ENCODE results near the gene MAPT.

The MAPT gene

DNA sequence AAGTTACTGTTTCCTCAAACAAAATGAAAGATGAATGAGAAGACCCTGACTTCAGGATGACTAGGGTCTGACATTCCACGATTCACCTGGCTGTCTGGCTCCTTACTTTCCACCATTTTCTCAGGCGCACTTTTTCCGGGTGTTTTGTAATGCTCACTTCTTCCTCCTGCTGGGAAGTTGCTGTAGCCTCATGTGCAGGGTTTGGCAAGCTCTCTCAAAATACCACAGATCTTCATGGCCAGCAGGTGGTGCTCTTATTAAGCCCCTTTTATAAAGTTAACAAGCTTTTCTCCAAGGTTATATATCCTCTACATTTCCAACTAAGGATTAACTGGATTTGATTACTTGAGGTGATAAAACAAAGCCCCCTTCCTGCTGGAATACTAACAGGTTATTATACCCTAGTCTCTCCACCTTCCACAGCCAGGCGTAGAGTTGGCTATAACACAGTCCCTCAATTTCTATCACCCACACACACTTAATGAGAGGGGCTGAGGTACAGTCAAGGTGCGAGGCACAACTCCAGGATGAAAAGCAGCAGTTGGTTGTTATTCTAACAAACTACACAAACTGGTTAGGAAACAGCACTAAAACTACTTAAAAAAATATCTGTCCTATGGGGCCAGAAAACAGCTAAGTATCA, 150.1 kb downstream of the MAPT start:
- DNase-seq (ENCODE audit: low read depth in 1 of 2, low spot score in 1 of 2): peak in 1 of 2 donors; percentile 20

DNA sequence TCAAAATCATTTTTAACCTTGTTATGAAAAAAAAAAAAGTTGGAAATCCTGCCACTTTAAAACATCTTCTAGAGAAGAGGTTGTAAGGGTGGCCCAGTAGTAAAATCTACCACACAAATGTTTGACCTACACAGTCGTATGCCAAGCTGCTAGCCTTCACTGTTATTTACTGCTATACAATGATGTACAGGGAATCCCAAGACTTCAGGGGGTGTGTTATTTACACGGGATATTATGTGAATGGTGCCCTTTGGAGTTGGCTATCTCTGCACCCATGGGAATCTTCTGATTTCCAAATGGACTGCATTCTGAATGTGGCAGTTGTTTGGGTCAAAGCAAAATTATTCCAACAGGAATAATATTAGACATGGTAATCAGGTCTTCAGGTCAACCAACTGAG, 150.6 kb downstream of the MAPT start:
- no peak for DNase-seq (ENCODE audit: low read depth in 1 of 2, low spot score in 1 of 2)

DNA sequence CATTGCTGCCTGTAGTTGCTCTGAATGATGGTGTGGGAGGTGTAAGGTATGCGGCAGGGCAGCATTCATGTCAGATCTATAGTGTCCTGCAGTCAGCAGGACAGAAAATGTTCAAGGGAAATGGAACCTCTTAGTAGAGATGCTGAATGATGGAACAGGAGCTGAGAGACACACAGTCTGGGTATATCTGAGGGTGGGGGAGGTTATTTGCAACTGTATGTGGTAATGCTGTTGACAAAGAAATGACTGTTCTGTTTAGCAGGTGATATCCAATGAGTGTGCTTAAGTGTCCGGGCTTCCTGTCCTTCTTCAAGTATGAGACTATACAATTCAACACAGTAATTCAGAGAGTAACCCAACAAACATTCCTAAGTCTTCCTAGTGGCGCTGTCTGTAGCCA, 151.3 kb downstream of the MAPT start:
- DNase-seq (ENCODE audit: low read depth in 1 of 2, low spot score in 1 of 2): no peak

DNA sequence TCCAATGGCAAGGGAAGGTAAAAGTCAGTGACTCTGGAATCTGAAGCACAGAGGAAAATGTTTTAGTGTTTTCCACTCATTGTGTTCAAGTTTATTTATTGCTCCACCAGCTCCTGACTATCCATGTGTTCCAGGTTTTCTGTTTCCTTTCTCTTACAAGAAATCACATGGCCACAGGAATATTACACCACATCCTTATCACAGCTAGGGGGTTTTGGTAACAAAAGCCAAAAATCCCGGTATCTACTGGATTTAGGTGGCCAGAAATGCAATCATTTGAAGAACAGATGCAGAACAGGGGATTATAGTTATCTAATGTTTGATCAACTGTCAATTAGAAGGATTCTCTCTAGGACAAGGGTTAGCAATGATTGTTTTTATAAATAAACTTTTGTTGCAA, 152.6 kb downstream of the MAPT start:
- no peak for DNase-seq (ENCODE audit: low read depth in 1 of 2, low spot score in 1 of 2)

DNA sequence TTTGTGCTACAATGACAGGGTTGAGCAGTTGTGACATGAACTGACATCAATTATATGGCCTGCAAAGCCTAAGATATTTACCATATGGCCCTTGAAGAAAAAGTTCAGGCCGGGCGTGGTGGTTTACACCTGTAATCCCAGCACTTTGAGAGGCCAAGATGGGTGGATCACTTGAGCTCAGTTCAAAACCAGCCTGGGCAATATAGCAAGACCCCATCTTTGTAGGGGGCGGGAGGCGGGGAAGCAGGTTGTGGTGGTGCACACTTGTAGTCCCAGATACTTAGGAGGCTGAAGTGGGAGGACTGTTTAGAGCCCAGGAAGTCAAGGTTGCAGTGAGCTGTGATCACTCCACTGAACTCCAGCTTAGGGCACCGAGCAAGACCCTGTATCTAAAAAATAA, 153.0 kb downstream of the MAPT start:
- DNase-seq (ENCODE audit: low read depth in 1 of 2, low spot score in 1 of 2): no peak

DNA sequence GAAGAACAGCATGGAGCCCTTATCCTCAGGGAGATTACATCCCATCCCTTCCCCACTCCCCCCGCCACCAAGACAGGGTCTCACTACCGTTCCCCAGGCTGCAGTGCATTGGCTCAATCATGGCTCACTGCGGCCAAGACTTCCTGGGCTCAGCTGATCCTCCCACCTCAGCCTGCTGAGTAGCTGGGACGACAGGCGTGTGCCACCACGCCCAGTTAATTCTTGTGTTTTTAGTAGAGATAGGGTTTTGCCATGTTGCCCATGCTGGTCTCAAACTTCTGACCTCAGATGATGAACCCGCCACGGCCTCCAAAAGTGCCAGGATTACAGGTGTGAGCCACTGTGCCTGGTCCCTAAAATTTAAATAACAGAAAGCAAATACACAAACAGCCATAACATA, 153.5 kb downstream of the MAPT start:
- no peak for DNase-seq (ENCODE audit: low read depth in 1 of 2, low spot score in 1 of 2)

DNA sequence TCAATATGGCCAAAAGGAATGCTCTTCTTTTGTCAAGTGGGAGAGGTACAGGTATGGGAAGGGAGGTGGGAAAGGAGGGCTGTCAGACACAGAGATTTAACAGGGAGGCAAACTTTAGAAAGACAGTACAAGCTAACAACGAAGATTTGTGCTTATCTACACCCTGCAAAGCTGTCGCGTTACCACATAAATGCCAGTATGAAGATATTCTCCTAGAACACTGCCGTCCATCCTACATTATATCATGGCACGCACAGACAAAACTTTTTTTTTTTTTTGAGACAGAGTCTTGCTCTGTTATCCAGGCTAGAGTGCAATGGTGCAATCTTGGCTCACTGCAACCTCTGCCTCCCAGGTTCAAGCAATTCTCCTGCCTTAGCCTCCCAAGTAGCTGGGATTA, 155.3 kb downstream of the MAPT start:
- DNase-seq (ENCODE audit: low read depth in 1 of 2, low spot score in 1 of 2): no peak

DNA sequence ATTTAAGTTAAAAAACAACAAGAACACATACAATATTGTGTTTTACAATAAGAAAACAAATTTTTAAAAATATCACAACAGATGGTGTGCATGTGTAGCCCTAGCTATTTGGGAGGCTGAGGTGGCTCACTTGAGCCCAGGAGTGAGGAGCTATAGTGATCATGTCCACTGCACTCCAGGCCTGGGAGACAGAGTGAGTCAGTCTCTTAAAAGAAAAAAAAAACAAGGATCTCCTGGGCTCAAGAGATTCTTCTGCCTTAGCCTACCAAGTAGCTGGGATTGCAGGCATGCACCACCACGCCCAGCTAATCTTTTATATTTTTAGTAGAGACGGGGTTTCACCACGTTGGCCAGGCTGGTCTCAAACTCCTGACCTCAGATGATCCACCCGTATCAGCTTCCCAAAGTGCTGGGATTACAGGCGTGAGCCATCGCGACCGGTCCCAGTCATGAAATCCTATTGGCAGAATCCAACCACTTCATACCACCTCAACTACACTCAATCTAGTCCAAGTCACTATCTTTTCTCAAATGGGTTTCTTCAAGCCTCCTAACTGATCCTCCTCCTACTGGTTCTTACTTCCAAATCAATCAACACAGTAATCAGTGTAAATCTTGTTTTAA, 159.7 kb downstream of the MAPT start:
- DNase-seq (ENCODE audit: low read depth in 1 of 2, low spot score in 1 of 2): no peak

DNA sequence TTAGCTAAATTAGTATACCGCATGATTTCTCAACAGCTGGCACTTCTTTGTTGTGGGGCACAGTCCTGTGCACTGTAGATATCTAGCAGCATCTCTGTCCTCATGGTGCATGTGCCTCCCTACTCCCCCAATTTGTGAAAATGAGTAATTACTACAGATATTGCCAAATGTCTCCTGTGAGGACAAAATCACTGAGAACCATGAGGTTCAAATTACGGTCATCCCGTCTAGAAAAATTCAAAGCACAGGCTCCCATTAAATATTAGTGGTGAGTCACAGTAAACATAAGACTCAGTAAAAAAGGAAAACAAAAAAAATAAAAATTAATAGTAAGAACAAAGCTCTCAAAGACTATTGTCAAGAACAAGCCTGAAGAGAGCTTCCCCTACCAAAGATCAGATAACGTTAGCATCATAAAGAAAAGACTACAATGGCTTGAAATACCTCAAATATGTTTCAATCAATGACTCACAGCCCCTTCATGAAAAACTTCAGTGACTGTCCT, 162.5 kb downstream of the MAPT start:
- no peak for DNase-seq (ENCODE audit: low read depth in 1 of 2, low spot score in 1 of 2)

DNA sequence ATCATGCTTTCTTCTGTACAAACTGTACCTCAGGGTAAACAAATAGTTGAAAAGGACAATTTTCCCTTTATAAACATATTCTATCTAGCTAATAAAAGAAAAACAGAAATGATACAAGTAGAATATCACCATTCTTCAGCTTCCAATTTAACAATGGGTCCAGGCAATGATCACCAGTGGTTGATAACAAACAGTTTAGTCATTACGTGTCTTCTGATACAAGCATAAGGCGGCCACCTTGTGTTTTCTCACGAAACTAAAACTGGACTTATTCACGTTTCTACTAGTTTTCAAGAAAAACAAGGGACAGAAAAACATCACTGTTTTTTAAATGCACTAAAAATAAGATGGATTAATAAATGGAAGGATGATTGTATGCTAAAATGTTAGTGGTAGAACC, 163.0 kb downstream of the MAPT start:
- DNase-seq (ENCODE audit: low read depth in 1 of 2, low spot score in 1 of 2): no peak

DNA sequence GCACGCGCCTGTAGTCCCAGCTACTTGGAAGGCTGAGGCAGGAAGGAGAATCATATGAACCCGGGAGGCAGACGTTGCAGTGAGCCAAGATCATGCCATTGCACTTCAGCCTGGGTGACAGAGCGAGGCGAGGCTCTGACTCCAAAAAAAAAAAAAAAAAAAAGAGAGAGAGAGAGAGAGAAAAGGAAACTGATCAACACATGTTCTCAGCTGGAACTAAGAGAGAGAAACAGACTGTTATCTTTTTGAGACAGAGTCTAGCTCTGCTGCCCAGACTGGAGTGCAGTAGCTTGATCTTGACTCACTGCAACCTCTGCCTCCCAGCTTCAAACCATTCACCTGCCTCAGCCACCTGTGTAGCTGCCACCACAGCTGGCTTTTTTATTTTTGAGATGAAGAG, 165.1 kb downstream of the MAPT start:
- DNase-seq (ENCODE audit: low read depth in 1 of 2, low spot score in 1 of 2): no peak

DNA sequence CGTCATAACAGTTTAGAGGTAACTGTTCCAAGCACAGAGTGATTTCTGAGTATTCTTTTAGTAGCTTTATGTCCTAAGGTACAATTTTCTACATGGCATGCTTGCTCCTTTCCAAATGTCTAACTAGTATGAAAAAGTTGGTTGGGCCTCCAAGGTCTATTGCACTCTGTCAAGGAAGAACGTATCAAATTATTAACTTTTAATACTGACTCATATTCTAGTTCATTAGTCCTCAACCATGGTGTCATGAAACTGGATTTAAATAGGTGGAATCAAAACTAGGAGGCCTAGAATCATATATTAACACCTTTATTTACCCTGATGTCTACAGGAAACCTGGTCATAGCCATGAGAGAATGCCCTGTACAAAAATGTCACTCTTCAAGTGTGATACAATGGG, 166.1 kb downstream of the MAPT start:
- no peak for DNase-seq (ENCODE audit: low read depth in 1 of 2, low spot score in 1 of 2)

DNA sequence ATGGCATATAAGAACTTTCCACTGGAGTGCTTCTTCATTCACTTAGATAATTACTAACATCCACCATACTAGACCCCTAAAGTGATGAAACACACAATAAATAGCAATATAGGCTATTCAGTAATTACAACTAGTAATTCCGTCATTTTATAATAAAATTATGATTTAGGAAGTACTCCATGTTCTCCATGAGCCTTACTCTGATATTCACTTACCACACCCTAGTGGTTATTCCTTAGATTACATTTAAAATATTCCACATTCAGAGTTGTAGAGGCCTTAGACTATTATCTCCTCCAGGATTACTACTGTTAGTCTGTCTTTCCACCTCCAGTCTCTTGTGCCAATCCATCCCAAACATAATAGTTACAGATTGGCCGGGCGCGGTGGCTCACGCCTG, 167.1 kb downstream of the MAPT start:
- no peak for DNase-seq (ENCODE audit: low read depth in 1 of 2, low spot score in 1 of 2)

DNA sequence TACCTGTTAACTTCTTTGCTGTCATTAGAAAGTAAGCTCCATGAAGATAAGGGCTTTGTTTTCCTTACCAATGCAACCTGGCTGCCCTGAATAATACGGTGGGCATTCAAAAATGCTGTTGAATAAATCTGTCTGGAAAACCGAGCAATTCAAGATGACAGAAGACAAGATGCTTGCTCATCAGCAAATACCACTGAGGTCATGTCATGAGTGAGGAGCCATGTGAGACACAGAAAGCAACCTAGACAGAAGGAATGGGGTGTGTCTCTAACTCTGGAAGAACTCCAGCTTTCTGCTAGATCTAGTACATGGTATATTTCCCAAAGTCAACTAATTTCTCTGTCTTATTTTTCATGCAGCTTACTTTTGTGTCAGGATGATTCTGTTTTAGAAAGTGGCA, 168.9 kb downstream of the MAPT start:
- no peak for DNase-seq (ENCODE audit: low read depth in 1 of 2, low spot score in 1 of 2)

DNA sequence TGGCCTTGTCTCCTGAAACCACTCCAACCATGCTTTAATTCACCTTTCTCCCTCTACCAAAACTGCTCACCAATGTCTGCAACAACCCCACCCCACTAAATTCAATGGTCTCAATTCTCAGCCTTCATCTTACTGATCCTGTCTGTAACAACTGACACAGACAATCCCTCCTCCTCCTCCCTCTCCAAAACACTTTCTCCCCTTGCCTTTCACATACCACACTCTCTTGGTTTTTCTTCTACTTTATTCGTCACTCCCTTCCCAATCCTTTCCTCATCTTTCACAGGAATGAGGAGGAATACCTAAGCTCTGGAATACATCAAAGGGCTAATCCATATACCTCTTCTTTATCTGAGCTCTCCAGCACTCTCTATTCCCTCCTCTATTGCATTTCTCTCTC, 170.1 kb downstream of the MAPT start:
- DNase-seq (ENCODE audit: low read depth in 1 of 2, low spot score in 1 of 2): no peak

DNA sequence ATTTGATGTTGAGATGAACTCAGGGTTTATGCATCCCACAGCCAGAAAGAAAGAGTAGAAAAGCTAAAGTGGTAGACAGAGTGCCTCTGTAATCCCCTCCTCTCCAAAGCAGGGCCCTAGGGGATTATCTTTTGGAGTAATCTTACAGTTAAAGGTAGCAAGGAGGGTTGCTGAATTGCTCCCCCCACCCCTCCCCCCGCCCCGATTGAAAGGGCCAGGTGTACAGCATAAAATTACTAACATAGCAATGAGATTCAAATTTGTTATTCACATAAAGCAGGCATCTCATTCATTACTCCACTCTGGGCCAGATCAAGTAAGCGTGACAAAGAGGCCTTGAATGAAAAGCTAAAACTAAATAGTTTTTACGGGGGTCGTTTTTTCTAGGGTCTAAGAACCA, 177.4 kb downstream of the MAPT start:
- DNase-seq (ENCODE audit: low read depth in 1 of 2, low spot score in 1 of 2): no peak

DNA sequence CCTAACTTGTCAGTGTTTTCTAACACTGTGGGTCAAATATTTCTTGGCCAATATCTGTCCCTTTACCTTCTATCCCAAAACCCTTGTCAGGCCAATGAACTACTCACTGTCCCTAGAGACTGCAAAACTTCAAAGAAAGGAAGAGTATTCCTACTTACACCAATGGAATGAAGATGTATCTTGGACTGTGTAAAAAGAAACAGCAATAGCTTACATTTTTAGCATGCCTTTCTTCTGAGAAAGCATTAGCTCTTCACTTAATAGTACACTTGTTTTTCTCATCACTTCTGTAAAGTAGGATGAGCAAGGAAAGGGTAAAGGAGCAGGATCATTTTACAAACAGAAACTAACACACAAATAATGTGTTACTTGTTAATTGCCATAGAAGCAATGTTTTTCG, 178.6 kb downstream of the MAPT start:
- DNase-seq (ENCODE audit: low read depth in 1 of 2, low spot score in 1 of 2): no peak

DNA sequence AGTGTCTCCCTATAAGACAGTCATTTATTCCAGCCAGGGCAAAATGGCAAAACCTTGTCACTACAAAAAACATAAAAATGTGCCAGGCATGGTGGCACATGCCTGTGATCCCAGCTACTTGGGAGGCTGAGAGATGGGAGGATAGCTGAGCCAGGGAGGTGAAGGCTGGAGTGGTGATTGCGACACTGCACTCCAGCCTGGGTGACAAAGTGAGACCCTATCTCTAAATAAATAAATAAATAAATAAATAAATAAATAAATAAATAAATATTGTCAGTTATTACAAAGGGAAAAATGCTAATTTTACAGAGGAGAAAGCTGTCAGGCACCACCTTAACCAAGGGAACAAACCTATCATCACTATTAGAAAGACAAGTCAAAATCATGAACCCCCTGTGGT, 180.2 kb downstream of the MAPT start:
- DNase-seq (ENCODE audit: low read depth in 1 of 2, low spot score in 1 of 2): no peak
